Dermis microvascular lymphatic vessel endothelial cell (primary cell): ENCODE results near the gene LRGUK. TPM values are rescaled to one million over a fixed set of nuclear protein-coding genes. Genes with fewer than 3 reads are reported as not detected.
"Not testable (repeated sequence)": the region's sequence is repeated elsewhere in the genome, so short reads cannot be mapped to it uniquely, and the experiment has no call there.

Experiments used
- DNase-seq, 2 donors: peaks; one replicate each; pipeline versions ENCODE4 v3.0.0 to v3.0.0-alpha.2; 2010; ENCODE audit warnings: low read depth in 2 of 2
- total RNA-seq: library from RNA; depleted of rRNA; stranded (reverse); fragments of >200 nt; gene quantifications from 2 replicates; pipeline ENCODE4 v1.2.1, GENCODE V29; 2014

The LRGUK gene
- total RNA-seq, result under 0.01 and 0.13 TPM in 2 replicates

- peak; percentile 42 to 73 for DNase-seq
Measured at GRCh38 chr7:134126966-134127848, at the start of gene LRGUK. LRGUK (plus strand) TSS chr7:134127340; CDS start chr7:134127368, 28 bp downstream.

- DNase-seq, result not testable (repeated sequence)
Measured at GRCh38 chr7:134077560-134077959, 49.6 kb upstream of the LRGUK start.

- DNase-seq, result no peak
Measured at GRCh38 chr7:134078991-134079390, 48.1 kb upstream of the LRGUK start.

- no peak for DNase-seq
Measured at GRCh38 chr7:134081695-134082094, 45.4 kb upstream of the LRGUK start.

GRCh38 chr7:134083766-134084487, 43.2 kb upstream of the LRGUK start:
- no peak for DNase-seq

GRCh38 chr7:134084488-134085144, 42.5 kb upstream of the LRGUK start:
- DNase-seq, result no peak

- DNase-seq, result no peak
Measured at GRCh38 chr7:134085311-134085710, 41.8 kb upstream of the LRGUK start.

GRCh38 chr7:134086998-134087735, 40.0 kb upstream of the LRGUK start:
- no peak for DNase-seq

GRCh38 chr7:134088199-134088598, 38.9 kb upstream of the LRGUK start:
- no peak for DNase-seq

- no peak for DNase-seq
Measured at GRCh38 chr7:134089446-134089845, 37.7 kb upstream of the LRGUK start.

- no peak for DNase-seq
Measured at GRCh38 chr7:134098072-134098471, 29.1 kb upstream of the LRGUK start.

- DNase-seq, result no peak
Measured at GRCh38 chr7:134101716-134102115, 25.4 kb upstream of the LRGUK start.

- no peak for DNase-seq
Measured at GRCh38 chr7:134104166-134104565, 23.0 kb upstream of the LRGUK start.

GRCh38 chr7:134105841-134106240, 21.3 kb upstream of the LRGUK start:
- DNase-seq, result no peak

GRCh38 chr7:134108802-134109201, 18.3 kb upstream of the LRGUK start:
- DNase-seq, result no peak

GRCh38 chr7:134113655-134114054, 13.5 kb upstream of the LRGUK start:
- DNase-seq, result no peak

GRCh38 chr7:134114992-134115391, 12.1 kb upstream of the LRGUK start:
- DNase-seq, result no peak

GRCh38 chr7:134120405-134120804, 6.7 kb upstream of the LRGUK start:
- no peak for DNase-seq

GRCh38 chr7:134121632-134122139, 5.5 kb upstream of the LRGUK start:
- DNase-seq, result no peak

GRCh38 chr7:134122980-134123379, 4.2 kb upstream of the LRGUK start:
- no peak for DNase-seq

- DNase-seq, result no peak
Measured at GRCh38 chr7:134126146-134126545, 994 bp upstream of the LRGUK start.
